Lower leg skin (tissue), 3 donors: ENCODE measurements around the gene CD247.

Source experiments
- POLR2A ChIP-seq, 2 donors: fragments of 450-650 bp; IDR thresholded peaks; one replicate each; pipeline ENCODE4 v1.6.1; 2016 to 2017; ENCODE audit warnings: antibody characterized with exemption in 2 of 2, mild to moderate bottlenecking in 1 of 2, moderate library complexity in 1 of 2
- TF ChIP-seq, protein P1 (sequence below), 3 donors: fragments of 450-650 bp; IDR thresholded peaks; one replicate each; pipeline ENCODE4 v1.5.1; 2016; ENCODE audit warnings: antibody characterized with exemption in 3 of 3, mild to moderate bottlenecking in 3 of 3, moderate library complexity in 2 of 3

DNA sequence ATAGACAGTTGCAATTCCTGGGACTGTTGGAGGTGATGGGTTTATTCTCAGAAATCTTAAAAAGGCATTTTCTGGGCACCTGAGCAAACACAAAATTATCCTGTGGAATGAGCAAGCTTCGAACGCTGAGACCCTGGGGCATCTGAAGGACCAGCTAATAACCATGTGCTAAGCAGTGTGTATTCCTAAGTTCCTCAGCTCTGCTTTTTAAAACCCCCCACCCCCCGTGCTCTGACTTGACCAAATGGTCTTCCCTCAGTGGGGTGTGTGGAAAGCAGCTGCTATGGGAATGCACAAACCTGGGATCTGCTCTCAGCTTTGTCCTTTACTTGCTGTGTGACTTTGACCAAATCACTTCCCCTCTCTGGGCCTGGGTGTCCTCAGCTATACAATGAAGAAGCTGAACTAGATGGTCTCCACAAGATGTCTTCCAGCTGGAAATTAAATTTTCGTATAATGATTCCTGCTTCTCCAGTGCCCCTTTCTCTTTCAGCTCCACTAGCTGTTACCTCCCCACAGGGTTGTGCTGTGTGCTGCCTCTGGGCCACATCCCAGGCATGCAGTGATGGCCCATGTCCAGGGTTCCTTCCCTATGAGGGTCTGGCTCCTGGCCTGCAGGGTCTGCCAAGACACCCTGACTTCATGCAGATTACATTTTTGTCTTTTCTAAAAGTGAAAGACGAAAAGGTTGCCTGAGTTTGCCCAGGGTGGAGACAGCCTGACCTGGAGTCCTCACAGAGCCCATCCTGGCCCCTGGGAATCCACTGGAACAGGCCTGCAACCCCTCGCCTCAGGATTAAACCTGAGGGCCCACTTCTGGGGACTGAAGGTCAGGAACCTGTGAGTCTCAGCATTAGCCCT, 14.9 kb upstream of the CD247 start:
- TF ChIP-seq POLR2A (IDR thresholded peaks at IDR 0.05): no peak
- TF ChIP-seq, protein P1, sequence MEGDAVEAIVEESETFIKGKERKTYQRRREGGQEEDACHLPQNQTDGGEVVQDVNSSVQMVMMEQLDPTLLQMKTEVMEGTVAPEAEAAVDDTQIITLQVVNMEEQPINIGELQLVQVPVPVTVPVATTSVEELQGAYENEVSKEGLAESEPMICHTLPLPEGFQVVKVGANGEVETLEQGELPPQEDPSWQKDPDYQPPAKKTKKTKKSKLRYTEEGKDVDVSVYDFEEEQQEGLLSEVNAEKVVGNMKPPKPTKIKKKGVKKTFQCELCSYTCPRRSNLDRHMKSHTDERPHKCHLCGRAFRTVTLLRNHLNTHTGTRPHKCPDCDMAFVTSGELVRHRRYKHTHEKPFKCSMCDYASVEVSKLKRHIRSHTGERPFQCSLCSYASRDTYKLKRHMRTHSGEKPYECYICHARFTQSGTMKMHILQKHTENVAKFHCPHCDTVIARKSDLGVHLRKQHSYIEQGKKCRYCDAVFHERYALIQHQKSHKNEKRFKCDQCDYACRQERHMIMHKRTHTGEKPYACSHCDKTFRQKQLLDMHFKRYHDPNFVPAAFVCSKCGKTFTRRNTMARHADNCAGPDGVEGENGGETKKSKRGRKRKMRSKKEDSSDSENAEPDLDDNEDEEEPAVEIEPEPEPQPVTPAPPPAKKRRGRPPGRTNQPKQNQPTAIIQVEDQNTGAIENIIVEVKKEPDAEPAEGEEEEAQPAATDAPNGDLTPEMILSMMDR (IDR thresholded peaks at IDR 0.05): no peak
